DMS53 (cell line): ENCODE measurements around the gene CCNY.
A peak's percentile ranks its signal among the peaks of the same experiment; 100 is the strongest.

Experiments used
- DNase-seq: peaks from one replicate; lab custom pipeline; 2025; lab: John Stamatoyannopoulos, UW

The CCNY gene

DNA sequence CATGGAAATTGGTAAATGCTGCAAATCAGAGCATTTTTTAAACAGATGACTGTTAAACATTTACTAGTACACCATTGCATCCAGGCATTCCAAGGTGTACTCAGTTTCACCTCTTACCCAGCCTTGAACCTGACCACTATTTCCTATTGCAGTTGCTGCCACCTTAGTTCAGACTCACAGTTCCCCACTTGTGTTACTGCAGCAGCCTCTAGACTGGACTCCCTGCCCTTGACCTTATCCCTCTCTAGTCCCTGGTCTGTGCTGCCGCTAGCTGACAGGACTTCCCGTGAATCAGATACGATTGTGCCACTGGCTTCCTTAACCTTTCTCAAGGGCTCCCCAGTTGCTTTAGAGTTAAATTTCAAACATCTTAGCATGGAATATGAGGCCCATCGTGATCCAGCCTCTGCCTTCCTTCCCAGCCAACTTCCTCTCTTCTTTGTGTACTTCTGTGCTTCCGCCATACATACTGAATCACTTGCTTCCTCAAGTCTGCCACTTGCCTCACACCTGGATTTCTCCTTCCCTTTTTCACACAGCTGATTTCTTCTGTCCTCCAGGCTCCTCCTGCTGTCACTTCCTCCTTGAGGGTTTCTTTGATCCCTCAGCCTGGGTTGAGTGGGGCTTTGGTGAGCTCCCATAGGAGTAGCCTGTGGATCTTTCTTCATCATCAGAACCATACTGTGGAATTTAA lies 150.1 kb downstream of the CCNY start:
- DNase-seq = no peak

DNA sequence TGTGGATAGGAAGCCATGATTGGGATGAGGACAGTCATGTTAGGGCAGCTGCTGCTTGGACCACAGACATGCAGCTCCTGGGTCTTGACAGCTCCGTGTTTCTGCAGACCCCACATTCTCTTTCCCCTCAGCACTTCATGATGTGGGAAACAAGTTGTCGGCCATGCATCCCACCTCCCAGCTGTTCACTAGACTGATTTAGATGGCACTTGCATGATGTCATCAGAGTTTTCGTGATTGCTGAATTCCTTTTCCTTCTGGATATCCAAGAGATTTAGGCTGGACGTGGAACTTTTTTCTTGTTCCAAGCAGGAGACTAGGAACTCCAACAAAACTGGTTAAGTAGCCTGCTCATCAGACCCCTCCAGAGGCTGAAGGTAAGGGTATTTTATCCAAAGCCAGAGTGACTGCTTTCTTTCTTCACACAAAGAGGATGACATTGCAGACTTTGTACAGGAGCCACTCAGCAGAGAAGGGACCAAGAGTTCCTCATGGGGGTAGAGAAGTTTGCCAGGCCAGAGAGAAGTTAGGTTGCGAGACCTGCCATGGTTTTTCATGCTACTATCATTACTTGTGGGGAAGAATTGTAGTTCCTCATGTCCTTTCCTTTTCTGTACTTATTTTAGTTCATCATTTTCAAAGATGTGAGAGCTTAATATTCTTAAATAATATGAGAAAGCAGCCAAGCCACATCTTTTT lies 151.2 kb downstream of the CCNY start:
- DNase-seq = no peak

DNA sequence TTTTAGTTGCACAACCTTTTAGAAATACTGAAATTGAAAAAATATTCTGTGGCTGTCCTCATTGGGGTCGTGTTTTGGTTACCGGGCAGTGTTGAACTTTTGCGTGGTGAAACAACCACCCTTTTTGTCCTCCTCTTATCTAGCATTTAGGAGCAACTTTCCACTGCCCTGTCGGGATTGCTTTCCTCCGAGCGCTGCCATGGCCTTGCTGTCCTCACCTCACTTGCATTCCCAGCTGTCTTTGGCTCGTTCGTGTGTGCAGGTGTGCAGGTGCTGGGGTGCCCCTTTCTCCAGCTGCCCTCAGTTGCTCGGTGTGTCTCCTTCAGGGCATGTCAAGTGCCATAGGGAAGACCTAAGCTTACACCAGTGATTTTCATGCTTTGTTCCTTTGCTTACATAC lies 151.9 kb downstream of the CCNY start:
- no peak for DNase-seq

DNA sequence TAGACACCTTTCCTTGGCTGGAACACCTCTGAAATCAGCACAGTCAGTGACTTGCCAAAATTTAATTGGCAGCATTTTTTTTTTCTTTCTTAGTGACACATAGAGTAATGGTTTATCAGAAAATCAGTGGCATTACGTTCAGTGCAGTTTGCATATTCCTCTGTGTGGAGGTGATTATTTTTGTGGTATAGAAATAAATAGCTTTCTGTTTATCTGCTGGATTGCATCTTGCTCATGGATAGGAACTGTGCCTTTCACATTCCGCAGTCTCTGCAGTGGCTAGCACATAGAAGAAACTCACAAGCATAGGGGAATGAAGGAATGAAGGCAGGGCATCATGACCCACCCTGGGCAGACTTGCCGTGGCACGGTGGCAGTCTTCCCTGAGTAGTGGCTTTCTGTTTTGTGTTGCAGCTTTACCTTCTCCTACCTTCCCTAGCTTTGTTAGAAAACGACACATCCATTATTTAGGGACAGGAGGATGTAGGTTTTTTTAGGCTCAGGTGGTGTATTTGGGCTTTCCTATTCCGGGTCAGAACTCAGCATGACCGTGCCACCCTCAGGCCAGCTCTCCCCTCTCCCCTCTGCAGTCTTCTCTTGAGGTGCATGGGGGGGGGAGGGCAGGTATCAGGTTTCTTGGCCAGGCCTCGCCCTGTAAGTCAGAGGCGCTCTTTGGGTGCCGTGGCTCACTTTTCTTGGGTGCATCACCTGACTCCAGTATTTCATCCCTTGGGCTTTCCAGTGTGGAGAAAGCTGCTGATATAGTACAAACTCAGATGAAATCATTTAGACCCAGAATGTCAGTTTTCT lies 156.3 kb downstream of the CCNY start:
- DNase-seq = no peak

DNA sequence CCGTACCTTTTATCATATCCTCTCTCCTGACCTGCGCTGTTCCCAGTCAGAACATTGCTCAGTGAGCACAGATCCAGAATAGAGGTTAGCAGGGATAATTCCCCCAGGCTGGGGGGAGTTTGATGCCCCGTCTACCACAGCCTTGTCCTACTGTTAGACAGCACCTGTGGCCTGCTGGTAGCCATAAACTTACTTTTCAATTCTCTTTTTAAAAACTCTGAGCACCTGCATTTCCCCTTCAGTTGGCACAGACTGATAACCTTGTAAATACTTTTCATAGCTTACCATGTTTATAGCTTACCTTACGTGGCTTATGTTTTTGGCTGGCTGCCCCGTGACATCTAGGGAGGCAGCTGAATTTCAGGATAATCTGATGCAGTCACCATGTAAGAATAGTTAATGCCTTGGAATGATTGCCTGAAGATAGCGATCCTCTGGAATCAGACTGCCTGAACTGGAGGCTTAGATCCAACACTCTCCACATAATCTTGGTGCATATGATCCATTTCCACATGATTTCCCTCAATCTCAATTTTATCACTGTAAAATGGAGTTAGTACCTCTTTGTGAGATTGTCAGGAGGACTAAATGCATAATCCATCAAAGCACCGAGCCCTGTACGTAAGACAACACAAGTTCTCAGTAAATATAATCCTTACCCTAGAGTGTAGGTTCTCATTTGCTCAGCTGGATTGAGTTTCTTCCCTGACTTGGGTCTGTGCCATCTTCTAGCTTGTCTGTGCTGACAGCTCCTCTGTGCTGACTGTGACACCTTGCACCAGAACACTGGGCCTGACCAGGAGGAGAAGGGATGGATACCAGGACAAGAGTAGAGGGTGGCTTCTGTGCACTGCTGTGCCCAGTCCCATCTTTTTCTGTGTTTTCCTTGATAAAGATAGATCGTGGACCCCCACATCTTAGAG lies 157.1 kb downstream of the CCNY start:
- DNase-seq = no peak

DNA sequence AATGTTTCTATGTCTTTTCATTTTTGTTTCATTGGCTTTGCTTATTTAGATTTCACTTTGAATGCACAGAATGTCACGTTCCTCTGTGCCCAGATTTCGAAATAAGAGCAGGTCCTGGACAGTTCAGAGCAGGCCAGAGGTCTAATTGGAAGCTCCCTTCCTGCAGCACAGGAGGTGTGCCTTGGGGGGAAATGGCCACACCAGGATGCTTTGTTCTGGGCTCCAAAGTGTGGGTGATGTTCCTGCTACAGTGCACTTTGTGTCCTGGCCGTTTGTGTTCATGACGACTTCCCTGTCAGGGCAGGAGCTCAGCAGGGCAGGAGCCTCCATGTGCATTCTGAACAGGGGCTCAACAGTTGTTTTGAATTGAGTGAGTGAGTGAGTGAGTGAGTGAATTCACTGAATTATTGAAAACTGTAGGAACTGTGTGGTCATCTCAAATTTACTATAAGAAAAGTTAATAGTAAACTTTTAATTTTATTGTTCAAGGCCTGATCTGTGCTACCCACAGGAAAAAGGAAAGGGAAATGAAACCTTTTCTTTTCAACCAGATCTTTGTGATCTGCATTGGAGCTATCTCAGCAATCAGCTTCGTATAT lies 159.3 kb downstream of the CCNY start:
- DNase-seq = no peak

DNA sequence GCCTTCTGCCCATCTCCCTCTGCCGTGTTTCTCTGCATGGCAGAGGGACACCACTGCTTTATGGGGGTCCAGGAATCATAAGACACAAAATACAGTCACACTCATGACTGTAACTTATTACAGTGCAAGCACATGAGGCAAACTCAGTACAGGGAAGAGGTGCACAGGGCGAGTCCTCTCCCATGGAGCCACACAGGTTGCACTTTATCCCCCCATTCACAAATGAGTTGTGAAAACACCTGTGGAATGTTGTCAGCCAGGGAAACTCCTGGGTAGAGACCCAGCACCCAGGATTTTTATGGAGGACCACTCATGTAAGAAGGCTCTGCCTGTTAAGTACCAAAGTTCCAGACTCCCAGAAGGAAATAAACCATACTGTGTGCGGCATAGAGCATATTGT lies 161.6 kb downstream of the CCNY start:
- no peak for DNase-seq

DNA sequence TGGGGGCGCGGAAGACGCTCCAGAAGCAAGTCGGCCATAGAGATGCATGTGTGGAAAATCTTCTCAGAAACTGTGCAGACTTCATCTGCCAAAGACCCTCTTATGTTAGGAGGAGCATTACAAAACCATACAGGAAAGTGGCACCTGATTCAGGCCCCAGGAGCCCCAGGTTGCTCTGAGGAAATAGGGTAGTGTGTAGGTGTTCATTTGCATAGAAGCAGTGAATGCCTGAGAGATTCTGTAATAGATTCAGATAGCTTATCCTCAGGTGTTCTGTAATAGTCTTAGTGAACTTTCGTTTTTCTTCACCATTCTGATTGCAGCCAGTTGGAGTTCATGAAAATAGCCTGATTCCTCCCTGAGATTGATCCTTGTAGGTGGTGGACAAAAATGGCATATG lies 162.4 kb downstream of the CCNY start:
- no peak for DNase-seq

DNA sequence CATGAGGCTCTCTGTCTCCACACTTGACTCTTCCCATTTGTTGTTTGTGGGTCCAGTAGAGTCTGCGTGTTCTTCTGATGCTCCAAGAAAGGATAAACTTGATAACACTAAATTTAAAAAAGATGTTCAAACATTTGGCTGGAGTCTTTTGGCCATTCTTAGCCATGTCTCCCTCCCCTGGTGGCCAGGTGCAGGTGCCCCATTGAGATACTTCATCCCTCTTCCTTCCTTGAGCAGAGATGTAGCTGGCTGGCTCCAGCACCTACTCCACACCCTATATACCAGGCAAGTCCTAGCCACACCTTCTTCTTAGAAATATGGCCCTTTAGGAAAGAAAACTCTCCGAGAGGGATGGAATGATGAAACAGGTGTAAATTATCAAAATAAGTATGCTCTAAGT lies 165.6 kb downstream of the CCNY start:
- no peak for DNase-seq

DNA sequence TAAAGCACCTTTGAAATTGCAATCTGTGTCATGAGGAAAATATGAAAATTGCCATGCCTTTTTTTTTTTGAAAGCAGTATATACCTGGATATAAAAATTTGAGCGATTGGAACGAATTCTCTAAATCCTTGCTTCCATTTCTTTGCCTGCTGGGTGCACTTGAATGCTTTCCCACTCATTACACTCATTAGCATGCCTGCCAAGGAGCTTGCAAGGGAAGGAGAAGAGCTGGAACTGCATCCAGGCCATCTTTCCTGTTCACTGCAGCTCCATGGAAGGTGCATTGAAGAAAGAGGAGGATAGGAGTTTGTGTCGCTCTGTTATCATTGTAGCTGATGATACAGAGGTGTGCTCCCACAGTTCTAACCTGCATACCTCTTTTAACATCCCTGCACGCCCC lies 166.4 kb downstream of the CCNY start:
- DNase-seq = no peak

DNA sequence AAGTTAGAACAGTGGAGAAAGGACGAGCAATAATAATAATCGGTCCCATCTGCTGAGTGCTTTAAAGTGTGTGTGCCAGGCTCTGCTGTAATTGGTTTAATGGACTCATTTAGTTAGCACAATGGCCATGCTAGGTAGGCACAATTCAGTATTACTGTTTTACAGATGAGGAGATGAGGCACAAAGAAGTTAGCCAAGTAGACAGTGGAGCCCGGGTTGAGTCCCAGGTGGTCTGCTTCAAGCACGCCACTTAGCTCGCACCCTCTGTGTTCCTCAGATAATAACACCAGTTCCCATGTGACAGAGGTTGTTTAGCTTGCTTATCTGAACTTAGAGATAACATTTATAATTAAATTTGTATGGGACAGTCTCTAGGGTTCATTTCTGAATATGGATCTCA lies 167.3 kb downstream of the CCNY start:
- no peak for DNase-seq

DNA sequence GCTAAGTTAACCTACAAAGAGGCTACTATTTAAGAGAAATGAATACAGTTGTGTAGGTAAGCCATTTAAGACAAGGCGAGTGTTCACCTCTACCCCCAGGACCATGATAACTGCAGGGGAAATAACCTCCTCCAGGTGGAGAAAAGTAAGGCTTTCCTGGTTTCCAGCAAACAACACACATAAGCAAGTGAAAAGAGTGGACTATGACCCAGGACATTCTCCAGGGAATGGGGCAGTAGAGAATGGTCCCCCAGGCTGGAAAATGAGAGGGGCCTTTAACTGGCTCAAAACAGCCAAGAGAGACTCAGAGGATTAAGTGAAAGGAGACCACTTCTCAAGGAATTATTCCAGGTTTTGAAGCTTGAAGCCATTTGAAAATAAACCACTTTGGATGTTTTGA lies 167.8 kb downstream of the CCNY start:
- DNase-seq = peak; percentile 11

DNA sequence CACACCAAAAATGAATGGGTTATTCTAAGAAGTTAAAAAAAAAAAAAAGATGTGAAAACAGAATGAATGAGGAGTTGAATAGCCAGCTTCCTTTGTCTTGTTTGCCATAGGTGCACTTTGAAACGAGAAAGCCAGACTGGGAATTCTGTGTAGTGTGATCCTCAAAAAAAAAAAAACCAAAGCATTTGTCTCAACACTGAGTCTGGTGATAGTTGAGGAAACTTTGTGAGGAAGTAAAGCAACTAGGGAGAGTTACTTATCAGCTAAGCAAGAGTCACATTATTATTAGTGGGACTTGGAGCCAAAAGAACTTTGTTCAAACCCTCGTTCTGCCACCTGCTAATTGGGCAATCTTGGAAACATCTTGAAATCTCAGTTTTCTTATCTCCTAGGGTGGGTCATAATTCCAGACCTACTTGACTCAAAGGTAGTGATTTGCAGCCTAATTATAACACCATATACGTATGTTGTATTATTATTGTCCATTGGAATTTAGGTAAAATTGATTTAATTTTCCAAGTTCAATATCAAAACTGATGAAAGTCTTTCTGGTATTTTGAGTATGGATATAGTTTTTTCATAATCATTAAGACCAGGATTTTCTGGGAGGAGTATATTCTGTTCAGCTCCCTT lies 169.0 kb downstream of the CCNY start:
- no peak for DNase-seq

DNA sequence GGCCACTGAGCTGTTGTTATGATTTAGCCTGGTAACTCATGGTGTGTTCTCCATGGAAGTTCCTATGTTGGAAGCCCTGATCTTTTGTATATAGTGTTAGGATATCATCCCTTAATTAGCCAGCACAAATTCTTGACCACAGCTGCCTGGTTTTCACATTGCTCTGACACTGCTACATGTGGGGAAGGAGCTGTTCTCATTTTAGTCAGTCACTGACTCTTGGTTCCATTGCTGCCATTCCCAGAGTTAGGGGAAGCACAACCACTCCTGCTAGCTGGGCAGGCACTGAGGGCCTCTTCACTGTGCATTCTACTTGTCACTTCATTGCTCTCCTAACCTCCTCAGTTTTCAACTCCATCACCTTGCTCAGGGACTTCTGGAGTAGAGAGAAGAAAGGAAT lies 170.4 kb downstream of the CCNY start:
- DNase-seq = no peak

DNA sequence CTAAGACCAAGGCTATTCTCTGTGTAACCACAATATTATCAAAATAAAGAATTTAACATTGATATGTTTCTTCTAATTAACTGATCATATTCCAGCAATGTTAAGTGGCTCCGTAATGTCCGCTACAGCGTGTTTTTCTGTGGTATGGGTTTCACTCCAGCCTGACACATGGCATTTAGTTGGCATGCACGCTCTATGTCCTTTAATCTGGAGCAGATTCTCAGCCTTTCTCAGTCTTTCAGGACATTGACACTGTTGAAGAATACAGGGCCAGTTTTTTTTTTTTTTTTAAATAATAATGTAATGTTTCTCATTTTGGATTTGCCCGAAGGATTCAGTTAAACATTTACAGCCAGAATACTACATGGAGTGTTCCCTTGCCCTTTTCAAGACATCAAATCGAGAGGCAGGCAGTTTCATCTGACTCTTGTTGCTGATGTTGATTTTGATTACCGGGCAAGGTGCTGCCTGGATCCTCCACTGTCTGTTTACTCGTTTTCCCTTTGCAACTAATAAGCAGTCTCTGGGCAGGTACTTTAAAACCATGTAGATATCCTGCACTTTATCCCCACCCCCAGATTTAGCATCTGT lies 171.3 kb downstream of the CCNY start:
- no peak for DNase-seq

DNA sequence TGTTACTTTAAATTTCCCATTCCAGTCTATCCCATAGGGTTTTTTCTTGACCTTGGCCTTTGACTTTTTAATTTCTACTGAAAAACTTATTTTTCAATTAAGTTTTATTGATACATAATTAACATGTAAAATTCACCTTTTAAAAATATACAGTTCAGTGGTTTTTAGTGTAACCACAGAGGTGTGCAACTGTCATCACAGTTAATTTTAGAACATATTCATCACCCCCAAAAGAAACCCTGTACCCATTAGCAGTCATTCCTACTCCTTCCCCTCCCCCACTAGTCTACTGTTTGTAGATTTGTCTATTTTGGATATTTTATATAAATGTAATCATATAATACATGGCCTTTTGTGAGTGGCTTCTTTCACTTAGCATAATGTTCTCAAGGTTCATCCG lies 172.3 kb downstream of the CCNY start:
- DNase-seq = no peak

DNA sequence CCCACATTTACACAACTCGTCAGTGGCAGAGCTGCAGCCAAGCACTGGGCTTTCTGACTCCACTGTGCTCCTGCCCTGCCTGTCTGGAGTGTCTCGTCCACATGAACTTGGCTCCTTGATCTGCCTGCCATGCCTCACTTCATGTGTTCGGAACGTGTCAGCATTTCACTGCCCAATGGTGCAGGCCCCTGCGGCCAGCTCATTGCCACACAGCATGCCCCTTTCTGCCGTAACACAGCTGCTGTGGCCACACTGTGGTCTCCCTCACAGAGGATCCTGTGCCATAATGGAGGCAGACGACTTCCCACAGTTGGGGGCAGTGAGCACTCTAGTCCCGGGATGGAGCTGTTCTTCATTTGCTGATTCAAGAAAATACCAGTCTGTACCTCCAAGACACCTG lies 174.6 kb downstream of the CCNY start:
- no peak for DNase-seq

DNA sequence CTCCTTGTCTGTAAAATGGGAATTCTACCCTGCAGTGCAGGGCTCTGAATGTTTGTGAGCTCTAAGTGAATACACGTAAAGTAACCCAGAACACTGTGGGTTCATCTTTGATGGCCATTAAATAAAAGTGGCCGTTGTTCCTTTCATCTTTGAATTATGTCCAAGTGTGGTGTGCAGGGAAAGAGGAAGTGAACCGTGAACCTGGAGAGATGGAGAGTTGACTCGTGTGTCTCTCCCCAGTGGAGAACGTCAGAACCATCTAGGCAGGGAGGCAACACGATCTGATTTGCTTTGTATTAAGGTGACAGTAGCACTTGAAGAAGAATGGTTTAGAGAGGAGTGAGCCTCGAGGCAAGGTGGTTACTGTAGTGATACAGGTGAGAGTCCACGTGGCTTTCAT lies 175.3 kb downstream of the CCNY start:
- DNase-seq = no peak

DNA sequence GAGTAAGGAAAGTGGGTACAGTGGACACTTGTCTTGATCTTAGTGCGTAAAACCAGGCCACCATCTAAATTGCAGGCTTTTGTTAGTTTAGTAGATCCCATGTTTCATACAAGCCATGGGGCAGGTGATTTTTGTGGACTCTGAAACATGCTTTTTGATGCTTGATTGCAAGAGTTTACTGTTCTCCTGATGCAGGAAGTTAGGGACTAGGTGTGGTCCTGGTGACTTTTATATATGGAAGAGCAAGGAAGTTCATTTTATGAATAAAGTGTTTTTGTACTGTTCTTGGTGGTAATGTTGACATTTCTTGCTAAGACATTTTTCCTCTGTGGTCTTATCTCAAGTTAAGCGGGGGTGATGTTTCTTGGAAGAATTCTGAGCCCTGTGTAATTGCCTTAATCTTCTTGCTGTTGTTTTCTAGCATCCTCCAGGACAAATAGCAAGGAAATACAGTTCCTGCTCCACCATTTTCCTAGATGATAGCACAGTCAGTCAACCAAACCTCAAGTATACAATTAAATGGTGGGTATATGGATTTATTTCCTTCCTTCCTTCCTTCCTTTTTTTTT lies 179.9 kb downstream of the CCNY start:
- DNase-seq = no peak

DNA sequence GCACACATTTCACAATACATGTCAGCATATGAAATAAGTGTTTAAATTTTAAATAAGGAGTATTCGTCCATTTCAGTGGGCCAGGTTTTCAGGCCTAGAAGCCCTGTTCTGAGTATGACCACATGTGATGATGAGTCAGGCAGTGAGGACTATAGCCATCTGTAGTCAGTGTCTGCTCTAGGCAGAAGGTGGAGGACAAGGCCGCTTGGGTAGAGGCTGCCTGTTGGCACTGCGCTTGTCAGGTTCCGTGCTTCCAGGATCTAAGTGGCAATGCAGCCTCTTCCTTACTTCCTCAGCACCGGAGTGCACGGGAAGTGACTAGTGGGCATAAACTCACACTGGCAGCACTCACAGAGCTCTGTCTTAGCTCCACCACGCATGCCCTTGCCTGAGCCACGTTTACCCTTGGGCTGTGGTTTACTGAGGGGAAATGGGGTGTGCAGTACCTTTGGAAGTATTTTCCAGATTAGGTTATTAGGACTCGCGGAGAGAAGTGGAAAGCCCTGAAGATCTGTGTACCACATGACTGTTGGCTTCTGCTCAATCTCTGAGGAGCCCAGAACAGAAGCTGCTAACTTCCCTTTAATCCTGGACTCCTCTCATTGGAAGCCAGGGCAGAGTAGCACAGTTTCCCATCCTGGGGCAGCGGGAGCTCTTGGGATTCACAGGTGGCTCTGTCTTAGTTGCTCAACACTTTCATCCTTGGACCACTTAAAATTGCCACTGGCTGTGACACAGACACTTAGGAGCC lies 181.3 kb downstream of the CCNY start:
- no peak for DNase-seq
